Amniotic epithelial cell (primary cell): Measurements from ENCODE around the gene TSEN34.
"Not testable (repeated sequence)": the region's sequence is repeated elsewhere in the genome, so short reads cannot be mapped to it uniquely, and the experiment has no call there.

Source experiments
- DNase-seq: peaks from one replicate; pipeline ENCODE4 v3.0.0-alpha.2; 2010; ENCODE audit warnings: low read depth

Gene TSEN34

DNA sequence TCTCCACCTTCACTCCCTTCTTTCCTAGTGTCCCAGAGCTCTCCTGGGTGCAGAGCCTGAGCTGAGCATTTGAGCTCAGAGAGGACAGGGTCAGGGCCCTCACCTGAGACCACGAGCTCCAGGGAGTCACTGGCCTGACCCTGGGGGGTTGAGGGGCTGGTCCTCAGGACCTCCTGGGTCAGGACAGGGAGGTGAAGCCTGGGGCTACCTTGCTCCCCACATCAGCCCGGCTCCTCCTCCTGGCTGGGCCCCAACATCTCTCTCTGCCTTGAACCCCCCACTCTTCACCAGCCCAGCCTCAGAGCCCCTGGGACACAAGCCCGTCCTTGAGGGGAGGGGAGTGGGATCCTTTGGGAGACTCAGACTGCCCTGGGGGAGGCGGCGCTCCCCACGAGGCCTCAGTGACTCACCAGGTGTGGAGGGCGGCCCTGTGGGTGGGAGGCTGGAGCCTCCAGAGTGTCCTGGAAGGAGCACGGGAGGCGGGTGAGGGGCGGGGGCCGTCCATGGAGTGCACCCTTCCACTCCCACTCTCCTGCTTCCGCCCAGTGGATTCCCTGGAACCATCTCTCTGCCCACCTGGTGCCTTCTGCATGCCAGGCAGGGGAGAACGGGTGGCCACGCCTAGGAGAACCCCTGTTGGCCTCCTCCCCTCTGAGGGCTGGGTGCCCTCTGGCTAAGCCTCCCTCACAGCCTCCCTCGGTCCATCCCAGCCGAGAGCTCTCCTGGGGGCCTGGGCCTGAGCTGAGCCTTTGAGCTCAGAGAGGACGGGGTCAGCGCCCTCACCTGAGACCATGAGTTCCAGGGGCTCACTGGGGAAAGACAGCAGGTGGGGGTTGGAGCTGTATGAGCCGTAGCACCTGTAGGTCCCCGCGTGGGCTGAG, 48.6 kb downstream of the TSEN34 start:
- not testable (repeated sequence) for DNase-seq

DNA sequence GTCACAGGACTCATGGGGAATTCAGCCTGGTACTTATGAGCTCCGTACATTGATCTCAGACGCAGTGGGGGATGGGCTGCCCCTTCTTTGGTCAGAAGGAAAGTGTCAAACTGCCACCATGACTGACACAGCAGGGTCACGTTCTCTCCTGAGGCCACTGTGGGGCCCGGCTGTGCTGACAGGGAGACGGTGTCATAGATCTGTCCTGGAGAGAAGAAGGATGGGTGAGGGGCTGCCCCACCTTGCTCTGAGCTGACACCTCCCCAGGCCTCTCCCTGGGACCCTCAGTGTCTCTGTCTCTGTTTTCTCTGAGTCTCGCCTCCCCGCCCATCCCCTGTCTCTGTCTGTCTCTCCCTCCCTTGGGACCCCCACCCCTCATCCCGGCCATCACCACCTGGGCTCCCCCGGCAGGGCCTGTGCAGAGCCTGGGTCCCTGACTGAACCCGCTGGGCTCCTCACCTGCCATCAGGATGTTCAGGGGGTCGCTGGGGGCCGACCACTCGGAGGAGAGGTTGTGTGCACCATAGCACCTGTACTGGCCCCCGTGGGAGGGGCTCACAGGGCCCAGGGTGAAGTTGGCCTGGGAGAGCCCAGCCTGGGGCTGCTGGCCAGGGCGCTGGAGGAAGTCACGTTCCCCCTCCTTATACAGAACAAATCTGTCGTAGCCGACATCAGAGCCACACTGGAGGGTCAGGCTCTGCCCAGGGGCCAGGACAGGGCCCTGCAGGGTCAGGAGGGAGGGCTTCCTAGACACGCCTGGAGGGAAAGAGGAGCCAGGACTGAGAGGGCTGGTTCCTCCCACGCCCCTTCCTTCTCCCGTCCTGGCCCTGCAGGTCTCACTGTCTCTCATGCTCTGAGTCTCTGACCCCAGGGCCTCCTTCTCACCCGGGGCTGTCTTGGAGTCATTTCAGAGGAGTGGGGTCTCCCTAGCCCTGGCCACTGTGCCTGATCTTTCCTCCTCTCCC, 49.5 kb downstream of the TSEN34 start:
- DNase-seq: not testable (repeated sequence)

DNA sequence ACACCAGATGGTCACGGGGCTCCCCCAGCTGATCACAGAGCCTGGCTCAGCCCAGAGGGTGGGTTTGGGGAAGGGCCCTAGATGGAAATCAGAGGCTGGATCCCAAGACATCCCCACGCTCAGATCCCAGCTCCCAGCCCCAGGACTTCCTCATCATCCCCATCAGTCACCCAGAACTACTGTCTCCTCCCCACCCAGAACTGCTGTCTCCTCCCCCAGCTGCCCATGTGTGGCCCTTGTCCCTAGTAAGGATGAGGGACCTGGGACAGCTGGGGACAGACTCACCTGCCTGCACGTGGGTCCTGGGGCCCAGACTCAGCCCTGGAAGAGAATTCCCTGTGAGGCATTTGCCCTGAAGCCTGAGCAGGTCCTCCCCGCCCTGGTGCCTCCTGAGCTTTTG, 51.1 kb downstream of the TSEN34 start:
- DNase-seq: not testable (repeated sequence)

DNA sequence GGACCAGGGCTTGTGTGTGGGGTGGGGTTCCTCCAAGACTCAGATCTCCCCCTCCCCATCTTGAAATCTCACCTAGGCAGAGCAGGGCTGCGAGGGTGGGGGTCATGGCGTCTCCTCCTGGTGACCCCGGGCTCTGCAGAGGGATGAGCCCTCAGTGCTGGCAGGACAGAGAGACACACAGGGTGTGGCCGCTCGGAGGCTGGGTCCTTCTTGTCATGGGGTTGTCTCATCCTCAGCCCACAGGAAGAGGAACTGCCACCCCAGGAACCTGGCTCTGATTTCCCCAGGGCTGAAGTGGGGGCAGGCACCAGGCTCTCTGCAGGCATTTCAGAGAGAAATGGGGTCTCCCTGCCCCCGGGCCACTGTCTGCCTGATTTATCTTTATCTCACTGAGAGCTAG, 51.5 kb downstream of the TSEN34 start, which contains the start of gene LILRA6:
LILRA6 (minus strand) TSS at position 145 of the 400 bp plus-strand sequence.
- DNase-seq: not testable (repeated sequence)

DNA sequence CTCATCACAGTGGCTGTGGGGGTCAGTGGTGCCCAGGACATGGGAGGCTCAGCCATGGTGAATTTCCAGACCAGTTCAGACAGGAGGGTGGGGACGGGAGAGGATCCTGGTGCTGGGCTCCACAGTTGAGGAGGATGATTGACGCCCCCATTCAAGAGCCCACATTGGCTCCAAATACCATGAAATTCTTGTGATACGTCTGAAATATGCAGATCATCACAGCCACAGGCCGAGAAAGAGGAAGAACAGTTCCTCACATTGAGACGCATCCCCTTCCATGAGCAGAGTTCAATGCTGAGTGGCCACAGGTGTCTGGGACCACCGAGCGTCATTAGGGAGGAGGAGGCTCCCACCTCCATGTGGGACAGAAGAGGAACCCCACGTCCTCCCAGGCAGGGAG, 52.7 kb downstream of the TSEN34 start:
- DNase-seq: not testable (repeated sequence)
